OCI-M1 (cell line): ENCODE measurements around the gene LRCH1.
"Not testable (repeated sequence)": the region's sequence is repeated elsewhere in the genome, so short reads cannot be mapped to it uniquely, and the experiment has no call there.

Experiments used
- DNase-seq: peaks from one replicate; lab custom pipeline; 2025; lab: John Stamatoyannopoulos, UW

The LRCH1 gene

DNA sequence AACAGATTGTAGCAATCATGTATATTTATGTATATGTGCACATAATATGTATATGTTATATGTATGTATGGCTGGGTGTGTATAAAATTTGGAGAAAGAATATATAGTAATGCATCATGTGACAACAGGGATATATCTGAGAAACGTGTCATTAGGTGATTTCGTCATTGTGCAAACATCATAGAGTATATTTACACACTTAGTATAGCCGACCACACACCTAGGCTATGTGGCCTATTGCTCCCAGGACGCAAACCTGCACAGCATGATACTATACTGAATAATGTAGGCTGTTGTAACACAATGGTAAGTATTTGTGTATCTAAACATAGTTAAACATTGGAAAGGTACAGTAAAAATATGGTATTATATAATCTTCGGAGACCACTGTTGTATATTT, 200.2 kb downstream of the LRCH1 start:
- no peak for DNase-seq

DNA sequence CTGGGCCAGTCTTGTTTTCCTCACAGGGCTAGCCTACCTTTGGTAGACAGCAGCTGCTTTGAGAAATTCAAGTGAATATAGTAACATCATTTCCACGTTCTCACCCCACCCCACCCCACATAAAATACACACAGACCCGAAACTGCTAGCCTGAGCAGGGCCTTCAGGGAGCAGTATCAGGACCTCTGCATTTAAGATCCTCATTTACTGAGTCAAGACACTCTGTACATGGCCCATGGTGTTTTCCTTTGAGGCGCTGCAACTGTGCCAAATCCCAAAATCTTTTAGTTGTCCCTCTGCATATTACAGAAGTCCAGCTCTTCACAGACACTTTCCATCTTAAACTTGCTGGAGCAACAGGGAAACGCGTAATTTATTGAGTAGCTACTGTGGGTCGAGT, 200.9 kb downstream of the LRCH1 start:
- DNase-seq = no peak

DNA sequence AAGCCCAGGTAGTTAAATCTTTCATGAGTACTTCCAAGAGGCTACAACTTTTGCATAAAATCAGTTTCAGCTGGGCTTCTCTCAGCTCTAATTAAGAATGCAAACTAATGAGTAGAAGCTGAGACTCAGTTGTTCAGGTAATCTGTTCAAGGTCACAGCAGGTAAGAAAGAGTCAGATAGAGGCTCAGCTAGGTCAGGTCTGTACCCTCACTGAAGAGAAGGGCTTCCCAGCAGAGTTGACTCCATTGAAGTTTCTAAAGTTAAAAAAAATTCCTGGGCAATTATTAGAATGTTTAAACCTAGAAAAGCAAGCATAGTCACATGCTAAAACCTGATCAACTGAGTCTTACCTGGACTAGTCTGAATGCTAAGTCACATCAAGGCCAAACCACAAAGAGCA, 201.8 kb downstream of the LRCH1 start:
- no peak for DNase-seq

DNA sequence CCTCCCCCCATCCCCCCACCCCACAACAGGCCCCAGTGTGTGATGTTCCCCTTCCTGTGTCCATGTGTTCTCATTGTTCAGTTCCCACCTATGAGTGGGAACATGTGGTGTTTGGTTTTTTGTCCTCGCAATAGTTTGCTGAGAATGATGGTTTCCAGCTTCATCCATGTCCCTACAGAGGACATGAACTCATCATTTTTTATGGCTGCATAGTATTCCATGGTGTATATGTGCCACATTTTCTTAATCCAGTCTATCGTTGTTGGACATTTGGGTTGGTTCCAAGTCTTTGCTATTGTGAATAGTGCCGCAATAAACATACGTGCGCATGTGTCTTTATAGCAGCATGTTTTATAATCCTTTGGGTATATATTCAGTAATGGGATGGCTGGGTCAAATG, 202.5 kb downstream of the LRCH1 start:
- not testable (repeated sequence) for DNase-seq

DNA sequence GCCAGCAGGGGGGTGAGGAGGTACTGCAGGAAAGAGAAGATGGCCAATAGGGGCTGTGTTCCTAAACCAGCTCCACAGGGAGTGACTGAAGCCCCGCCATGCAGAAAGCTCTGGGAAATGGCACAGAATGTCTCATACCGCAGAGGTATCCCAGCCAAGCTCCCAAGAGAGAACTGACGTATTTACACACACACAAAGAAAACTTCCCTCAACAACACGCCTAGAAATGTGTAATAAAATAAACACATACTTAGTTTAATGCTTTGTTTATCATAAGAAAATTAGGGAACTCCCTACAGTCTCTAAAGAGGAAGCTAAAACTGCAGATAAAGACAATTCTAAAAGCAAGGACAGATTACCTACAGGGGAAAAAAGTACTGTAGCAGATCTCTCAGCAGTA, 204.0 kb downstream of the LRCH1 start:
- peak; percentile 40 for DNase-seq

DNA sequence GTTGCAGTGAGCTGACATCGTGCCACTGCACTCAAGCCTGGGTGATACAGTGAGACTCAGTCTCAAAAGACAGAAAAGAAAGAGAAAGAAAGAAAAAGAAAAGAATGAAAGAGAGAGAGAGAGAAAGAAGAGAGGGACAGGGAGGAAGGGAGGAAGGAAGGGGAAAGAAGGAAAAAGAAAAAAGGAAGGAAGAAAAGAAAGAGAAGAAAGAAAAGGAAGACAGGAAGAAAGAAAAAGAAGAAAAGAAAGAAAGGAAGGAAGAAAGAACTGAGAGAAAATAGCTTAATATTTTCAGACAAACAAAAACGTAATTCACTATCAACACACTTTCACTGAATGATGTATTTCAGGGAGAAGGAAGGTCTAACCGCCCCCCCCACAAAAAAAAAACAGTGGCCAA, 204.7 kb downstream of the LRCH1 start:
- no peak for DNase-seq

DNA sequence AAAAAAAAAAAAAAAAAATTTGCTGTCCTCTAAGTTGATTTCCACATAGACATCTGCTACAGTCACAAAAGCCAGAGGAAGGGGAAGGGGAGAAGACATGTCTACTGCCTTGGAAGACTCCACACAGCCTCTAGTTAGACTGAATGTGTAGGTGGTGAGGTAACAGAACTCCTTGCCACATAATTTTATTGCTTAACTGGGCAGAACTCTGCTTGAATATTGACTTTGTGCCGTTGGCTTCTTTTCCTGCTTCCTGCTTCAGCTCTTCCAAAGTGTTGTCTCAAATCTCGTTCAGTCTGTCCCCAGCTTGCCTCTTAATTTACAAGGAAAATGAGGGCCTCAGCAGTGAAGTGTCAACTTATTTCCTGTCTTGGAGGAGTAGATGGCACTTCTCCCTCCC, 206.9 kb downstream of the LRCH1 start:
- DNase-seq = no peak

DNA sequence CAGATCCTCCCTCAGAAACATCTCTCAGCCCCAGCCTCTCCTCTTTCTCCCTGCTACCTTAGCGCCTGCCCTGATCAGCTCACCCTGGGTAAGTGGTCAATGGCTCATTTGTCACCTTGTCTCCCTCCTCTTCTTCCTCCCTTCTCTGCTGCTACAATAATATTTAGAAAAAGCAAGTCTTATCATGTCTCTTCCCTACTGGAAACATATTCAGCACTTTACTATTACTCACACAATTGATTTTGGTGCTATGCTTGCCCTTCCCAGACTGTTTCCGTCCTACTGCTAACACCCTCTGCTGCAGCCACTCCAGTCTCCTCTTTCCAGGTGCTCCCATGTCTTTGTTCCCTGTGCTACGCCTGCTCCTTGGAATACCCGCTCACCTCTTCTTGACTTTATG, 208.2 kb downstream of the LRCH1 start:
- no peak for DNase-seq

DNA sequence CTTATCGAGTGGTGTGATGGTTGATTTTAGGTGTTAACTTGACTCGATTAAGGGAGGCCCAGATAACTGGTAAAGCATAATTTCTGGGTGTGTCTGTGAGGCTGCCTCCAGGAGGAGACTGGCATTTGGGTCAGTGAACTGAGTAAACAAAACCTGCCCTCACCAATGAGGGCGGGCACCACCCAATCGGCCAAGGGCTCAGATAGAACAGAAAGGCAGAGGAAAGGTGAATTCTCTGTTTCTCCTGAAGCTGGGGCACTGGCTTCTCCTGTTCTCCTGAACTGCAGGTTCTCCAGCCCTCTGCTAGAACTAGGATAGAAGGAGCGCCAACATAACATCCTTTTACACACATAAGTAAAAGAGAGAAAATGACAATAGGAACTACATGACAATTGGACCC, 208.9 kb downstream of the LRCH1 start:
- no peak for DNase-seq

DNA sequence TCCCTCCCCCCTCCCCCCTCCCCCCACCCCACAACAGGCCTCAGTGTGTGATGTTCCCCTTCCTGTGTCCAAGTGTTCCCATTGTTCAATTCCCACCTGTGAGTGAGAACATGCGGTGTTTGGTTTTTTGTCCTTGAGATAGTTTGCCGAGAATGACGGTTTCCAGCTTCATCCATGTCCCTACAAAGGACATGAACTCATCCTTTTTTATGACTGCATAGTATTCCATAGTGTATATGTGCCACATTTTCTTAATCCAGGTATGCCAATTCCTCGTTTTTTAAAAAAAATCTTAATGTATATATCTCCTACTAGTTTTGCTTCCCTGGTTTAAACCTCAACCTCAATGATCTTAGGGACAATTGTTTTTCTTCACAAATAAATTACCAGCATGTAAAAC, 217.0 kb downstream of the LRCH1 start:
- not testable (repeated sequence) for DNase-seq

DNA sequence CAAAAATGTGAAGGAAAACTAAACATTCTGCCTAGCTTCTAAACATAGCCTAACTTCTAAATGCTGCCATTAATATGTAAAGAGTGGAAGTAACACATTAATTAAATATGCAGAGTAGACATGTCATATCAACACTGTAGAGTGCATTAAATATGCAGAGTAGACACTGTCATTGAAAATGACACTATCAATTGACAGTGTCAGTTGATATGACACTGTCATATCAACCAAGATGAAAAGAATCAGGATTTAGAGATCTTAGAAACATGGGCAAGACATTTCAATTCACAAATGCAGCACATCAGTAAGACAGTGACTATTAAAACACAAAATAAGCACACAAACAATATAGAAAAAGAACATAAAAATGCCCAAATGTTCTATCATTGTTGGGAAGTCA, 218.7 kb downstream of the LRCH1 start:
- DNase-seq = no peak

DNA sequence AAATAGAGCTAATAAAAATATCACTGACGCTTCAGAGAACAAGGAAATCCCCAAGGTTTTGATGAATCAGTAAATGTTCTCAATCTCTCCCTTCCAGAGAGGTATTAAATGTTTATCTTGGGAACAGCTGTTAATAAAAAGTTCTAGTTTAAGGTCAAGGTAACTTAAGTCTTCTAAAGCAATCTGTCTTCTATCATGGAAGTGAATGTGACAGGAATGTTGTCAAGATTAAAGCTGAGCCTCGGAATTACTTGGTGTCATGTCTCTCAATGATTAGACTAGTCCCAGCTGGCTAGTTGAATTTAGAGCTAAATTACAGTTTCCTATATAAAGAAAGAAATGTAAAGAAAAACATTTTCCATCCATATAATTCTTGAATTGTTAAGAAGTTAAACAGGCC, 220.6 kb downstream of the LRCH1 start:
- no peak for DNase-seq

DNA sequence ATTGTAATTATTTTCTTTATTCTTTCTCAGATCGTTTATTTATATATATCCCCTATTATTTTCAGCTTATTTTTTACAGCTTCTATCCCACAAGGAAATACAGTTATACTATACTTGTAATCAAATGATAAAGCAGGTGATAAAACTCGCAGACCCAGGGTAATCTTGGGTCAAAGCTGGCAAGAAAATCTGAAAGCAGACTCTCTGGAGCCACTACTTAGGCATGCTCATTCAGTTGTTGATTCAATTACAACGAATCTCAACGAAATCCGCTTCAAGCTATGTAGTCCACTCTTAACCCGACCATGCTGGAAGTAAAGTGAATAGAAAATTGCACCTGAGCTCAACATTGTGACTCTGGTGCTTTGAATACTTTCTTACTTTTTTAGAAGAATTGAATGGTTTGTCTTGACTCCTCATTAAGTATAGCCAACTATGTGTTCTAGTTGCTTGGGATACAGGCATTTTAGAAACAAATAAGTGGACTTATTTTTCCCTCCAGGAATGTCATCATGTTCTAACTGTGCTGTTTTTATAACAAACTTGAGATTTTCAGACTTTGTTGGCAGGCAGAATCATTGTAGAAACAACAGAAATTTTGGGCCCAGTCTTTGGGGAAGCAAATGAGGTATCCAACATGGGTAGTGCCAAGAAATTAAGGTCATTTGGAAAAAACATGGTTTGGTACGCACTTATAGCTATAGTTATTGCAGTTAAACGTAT, 222.6 kb downstream of the LRCH1 start:
- no peak for DNase-seq

DNA sequence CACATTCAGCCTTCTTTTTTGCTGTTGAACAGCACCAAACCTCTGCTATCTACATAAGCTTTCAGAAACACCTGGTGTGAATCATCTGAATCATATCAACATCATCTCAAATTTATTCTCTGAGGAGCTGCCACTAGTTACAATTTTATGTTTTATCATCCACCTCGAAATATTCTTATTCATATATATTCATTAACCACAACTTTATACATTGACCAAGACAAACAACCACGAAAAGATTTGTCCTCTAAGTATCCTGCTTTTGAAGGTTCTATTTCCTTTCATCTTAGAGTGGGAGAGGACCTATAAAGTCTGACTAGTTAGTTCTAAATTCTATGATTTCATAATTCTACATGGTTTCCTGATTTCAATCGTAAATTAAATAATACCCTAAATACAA, 225.1 kb downstream of the LRCH1 start:
- DNase-seq = no peak

DNA sequence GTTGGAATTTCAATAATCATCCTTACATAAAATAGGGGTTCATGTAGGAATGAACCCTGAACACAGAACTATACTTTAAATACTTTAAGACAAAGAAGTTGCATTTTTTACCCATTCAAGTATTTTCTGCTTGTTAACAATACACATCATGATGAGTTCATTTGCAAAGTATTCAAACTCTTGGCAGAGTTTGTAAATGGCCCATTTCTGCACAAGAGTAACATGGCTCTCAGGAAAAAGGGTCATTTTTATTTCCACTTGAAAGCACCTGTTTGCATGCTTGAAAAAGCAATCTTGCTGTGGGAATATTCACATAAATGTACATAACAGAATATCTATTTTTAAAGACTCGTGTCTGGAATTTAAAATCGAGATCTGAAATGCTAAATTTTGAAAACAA, 225.9 kb downstream of the LRCH1 start:
- no peak for DNase-seq

DNA sequence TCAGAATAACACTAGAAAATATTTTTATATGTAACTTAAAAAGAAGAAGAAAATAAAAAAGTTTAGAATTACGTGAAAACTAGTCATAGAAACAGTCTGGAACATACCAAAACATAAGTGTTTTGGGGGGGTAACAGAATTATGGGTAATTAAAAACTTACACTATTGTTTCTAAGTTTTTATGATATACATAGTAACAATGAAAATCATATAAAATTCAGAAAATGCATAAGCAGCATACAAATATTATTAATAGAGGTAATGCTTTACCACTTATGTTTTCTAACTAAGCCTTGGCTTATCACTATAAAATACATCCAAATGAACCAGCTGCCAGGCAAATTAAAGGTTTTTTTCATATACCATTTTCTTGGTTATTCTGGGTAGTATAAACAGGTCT, 229.1 kb downstream of the LRCH1 start:
- DNase-seq = no peak

DNA sequence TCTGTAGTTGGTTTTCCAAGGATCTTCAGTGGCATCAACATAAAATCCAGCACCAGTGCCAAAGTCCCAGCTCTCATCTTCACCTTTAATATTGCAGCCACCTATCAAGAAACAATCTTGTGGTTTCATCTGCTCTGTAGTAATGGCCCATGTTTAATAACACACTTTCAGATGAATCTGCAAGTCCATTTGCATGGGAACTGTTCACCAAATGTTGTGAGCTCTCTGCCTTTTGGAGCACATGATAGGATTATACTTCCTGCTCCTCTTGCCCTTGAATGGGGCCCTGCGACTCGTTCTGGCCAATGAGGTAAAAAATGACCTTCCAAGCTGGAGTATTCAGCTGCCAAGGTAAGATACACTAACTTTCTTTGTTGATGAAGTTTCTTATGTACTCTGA, 229.7 kb downstream of the LRCH1 start:
- no peak for DNase-seq

DNA sequence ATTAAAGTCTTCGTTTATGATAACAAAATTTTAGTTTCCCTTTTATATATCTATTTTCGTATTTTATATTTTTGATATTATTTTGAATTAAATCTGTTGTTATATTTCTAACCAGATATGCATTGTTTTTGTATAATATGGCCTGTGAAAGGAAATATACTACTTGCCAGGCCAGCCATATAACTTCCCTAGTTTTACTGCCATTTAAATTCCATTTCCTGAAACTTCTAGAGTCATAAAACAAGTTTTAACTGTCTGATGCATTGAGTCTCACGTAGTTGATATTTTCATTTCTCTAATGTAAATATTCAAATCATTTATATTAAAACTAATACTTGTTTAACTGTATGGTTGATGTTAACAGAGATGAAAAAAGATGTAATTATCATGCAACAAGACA, 230.5 kb downstream of the LRCH1 start:
- DNase-seq = no peak

DNA sequence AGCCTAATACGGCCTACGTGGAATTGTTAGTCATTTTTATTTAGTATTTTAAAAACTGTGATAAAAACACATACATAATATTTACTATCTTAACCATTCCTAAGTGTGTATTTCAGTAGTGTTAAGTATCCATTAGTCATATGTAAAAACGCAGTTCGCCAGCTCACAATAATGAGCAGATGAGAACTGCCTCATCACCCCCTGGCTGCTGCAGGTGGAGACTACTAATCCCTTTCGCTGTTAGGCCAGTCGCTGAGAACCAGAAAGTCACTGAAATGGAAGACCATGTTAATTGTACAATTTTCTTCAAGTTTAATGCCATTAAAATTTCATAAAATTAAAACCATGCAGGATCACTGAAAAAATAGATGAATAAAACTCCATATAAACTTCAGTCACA, 242.4 kb downstream of the LRCH1 start:
- DNase-seq = no peak

DNA sequence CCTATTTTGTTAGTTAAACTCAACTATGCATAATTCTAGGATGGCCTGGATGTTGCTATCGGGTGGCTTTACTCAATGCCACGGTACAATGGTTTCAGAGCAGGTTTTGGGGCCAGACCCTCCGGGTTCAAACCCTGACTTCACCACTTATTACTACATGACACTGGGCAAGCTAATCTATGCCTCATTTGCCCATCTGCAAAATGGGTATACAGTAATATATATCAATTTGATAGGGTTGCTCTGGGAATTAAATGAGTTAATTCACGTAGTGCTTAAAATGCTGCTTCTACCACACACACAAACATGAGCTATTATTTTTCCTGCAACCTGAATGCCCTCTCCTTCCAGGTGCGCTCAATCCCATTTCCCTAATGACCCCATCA, 243.2 kb downstream of the LRCH1 start:
- no peak for DNase-seq

DNA sequence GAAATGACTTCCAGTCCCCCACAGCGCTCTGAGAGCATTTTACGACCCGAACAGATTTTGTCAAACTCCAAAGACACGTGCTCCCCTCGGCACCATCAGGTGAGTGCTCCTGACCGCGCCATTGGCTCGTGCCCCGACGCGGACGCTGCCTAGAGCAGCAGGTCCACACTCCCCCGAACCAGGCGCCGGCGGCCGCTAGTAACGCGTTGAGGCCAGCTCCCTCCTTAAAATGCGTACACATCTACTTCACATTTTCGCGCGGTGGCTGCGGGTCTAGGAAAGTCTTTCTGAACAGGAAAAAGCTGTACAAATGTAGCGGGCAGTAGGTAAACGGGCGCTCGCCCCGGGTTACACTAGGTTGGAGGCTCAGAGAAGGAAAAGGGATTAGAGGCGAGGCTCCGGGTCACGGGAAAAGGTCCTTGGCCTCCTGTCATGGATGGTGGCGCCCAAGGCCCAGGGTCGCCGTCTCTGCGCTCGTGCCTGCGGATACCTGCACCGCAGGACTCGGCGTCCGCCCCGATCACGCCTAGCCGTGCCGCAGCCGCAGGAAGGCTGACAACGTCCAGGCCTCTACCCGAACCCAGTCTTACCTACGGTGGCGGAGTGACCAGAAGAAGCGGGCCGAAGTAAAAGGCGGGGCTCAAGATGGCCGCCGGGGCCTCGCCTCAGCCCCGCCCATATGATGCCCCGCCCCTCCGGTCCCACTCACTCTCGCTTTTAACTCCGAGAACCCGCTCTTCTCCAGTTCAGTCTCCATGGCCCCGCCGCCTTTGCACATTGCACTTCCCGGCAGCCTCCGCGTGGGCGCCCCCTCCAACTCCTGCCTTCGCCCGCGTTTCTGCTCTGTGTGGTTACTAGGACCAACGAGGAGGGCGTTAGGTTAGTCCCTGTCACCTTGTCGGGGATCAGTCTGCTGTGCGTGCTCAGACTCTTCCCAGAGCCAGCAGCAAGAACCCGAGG, 243.8 kb downstream of the LRCH1 start, which contains the start of gene ESD:
ESD (minus strand) TSS at position 647 of the 960 bp plus-strand sequence. CDS start 5,748 bp downstream, outside the sequence.
- DNase-seq = peak; percentile 96

DNA sequence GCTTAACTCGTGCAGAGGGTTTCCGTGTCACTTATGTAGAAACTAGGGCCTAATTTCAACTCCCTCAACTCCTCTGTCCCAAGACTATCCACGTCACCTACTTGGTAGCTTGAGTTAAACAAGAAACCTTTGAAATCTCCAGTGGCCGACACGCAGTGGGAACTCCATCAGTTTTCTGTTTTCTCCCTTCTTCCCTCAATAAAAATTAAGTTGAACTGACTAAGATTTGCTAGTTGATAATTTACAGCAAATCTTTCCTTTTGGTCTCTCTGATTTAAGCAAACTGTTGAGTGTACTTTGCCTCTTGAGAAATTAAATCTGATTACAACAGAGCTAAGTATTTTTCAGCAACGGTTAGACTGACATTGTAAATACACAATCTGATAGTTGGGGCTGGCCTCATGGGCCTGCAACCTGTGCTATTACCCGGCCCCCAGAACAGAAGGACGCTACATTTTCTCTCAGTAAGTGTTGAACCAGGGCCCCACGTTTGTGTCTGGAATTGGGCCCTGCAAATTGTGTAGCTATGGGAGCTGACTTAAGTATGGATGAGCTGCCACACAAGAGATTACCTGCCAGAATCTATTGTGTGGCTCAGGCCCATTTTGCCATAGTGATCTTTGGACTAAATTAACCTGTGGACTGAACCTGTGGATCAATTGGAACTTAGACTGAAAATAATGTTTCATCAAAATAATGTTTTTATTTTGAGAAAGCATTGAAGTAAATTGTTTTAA, 244.7 kb downstream of the LRCH1 start:
- DNase-seq = no peak

DNA sequence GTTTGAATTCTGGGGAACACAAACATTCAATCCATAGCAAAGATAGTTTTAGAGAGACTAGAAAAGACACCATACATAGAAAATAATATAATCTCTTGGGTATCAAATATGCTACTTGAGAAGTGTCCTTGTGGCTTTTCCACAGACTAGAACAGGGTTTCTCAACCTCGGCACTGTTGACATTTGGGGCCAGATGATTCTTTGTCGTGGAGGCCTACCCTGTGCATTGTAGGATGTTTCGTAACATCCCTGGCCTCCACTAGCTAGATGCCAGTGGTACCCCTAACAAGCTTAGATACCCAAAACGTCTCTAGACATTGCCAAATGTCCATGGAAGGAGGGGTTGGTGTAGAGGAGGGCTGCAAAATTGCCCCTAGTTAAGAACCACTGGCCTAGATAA, 246.2 kb downstream of the LRCH1 start:
- DNase-seq = no peak
